ENCODE results near the gene CDH23.

GRCh38 chr10:71537681-71538080 is 141.0 kb downstream of the CDH23 start:
- TF ChIP-seq EZH2 (IDR thresholded peaks at IDR 0.05; ENCODE audit: insufficient read depth, poor library complexity, severe bottlenecking) (no peak), EZH2phosphoT487 (IDR thresholded peaks at IDR 0.05; ENCODE audit: insufficient read depth, low read depth) (no peak)

All from GM23248 (cell line).